ENCODE measurements around the gene ZBTB6.
"Not testable (repeated sequence)": the region's sequence is repeated elsewhere in the genome, so short reads cannot be mapped to it uniquely, and the experiment has no call there.

Gene ZBTB6

GRCh38 chr9:122904466-122904822, 8.7 kb downstream of the ZBTB6 start:
- TF ChIP-seq CTCF (IDR thresholded peaks at IDR 0.05; ENCODE audit: low read depth, low read length), result no peak

GRCh38 chr9:122900791-122901190, 12.3 kb downstream of the ZBTB6 start:
- in situ Hi-C loops (cut with HindIII; ENCODE audit: low sequenced_read_pairs), result no loop called here

More at GRCh38 chr9:122904466-122904822, 8.7 kb downstream of the ZBTB6 start:
- H3K4me3 ChIP-seq (ENCODE audit: low read depth, low read length), result peak overlapping the region; percentile 85
- in situ Hi-C loops (cut with HindIII; ENCODE audit: low sequenced_read_pairs), result no loop called here
- peak; percentile 46 for DNase-seq (ENCODE audit: low read depth, low spot score)

GRCh38 chr9:122897969-122898368, 15.2 kb downstream of the ZBTB6 start:
- no peak for TF ChIP-seq CTCF (IDR thresholded peaks at IDR 0.05; ENCODE audit: low read depth, low read length)
- DNase-seq (ENCODE audit: low read depth, low spot score), result no peak
- no peak overlapping the region for H3K4me3 ChIP-seq (ENCODE audit: low read depth, low read length)
- in situ Hi-C loops (cut with HindIII; ENCODE audit: low sequenced_read_pairs), result no loop called here

More at GRCh38 chr9:122900791-122901190, 12.3 kb downstream of the ZBTB6 start:
- peak; percentile 33 for DNase-seq (ENCODE audit: low read depth, low spot score)
- TF ChIP-seq CTCF (IDR thresholded peaks at IDR 0.05; ENCODE audit: low read depth, low read length), result no peak
- no peak overlapping the region for H3K4me3 ChIP-seq (ENCODE audit: low read depth, low read length)

- TF ChIP-seq CTCF (IDR thresholded peaks at IDR 0.05; ENCODE audit: low read depth, low read length), result no peak
- in situ Hi-C loops (cut with HindIII; ENCODE audit: low sequenced_read_pairs), result no loop called here
- no peak overlapping the region for H3K4me3 ChIP-seq (ENCODE audit: low read depth, low read length)
- no peak for DNase-seq (ENCODE audit: low read depth, low spot score)
These were observed 24.6 kb downstream of the ZBTB6 start for GRCh38 chr9:122888480-122888879.

- in situ Hi-C loops (cut with HindIII; ENCODE audit: low sequenced_read_pairs), result no loop called here
- DNase-seq (ENCODE audit: low read depth, low spot score), result no peak
- no peak for TF ChIP-seq CTCF (IDR thresholded peaks at IDR 0.05; ENCODE audit: low read depth, low read length)
- no peak overlapping the region for H3K4me3 ChIP-seq (ENCODE audit: low read depth, low read length)
These were observed 30.0 kb downstream of the ZBTB6 start for GRCh38 chr9:122883125-122883524.

GRCh38 chr9:122879443-122879842, 33.7 kb downstream of the ZBTB6 start:
- no peak overlapping the region for H3K4me3 ChIP-seq (ENCODE audit: low read depth, low read length)
- in situ Hi-C loops (cut with HindIII; ENCODE audit: low sequenced_read_pairs), result no loop called here
- TF ChIP-seq CTCF (IDR thresholded peaks at IDR 0.05; ENCODE audit: low read depth, low read length), result no peak
- no peak for DNase-seq (ENCODE audit: low read depth, low spot score)

GRCh38 chr9:122875523-122875922, 37.6 kb downstream of the ZBTB6 start:
- TF ChIP-seq CTCF (IDR thresholded peaks at IDR 0.05; ENCODE audit: low read depth, low read length), result no peak
- DNase-seq (ENCODE audit: low read depth, low spot score), result no peak
- in situ Hi-C loops (cut with HindIII; ENCODE audit: low sequenced_read_pairs), result no loop called here
- H3K4me3 ChIP-seq (ENCODE audit: low read depth, low read length), result no peak overlapping the region

- H3K4me3 ChIP-seq (ENCODE audit: low read depth, low read length); in situ Hi-C loops (cut with HindIII; ENCODE audit: low sequenced_read_pairs); DNase-seq (ENCODE audit: low read depth, low spot score): not testable (repeated sequence)
These were observed 45.8 kb downstream of the ZBTB6 start for GRCh38 chr9:122867276-122867675.
